ENCODE results near the gene PRSS2. TPM values are rescaled to one million over a fixed set of nuclear protein-coding genes. Genes with fewer than 3 reads are reported as not detected.

Gene PRSS2
- total RNA-seq, 1 experiment from 2014 or later: not detected

Other genes starting within 250 kb of the PRSS2 start
- not detected in 2 replicates for gene PRSS1, start 21.5 kb upstream of the PRSS2 start, total RNA-seq (2014; rRNA removed; shearing (Covaris generic))
- 0.35 and 1.7 TPM in 2 replicates for gene EPHB6, start 84.1 kb downstream of the PRSS2 start, total RNA-seq (2014; rRNA removed; shearing (Covaris generic))
- gene TRPV6, start 114.8 kb downstream of the PRSS2 start, total RNA-seq (2014; rRNA removed; shearing (Covaris generic)): not detected in 2 replicates
- not detected in 2 replicates for gene TRPV5, start 162.8 kb downstream of the PRSS2 start, total RNA-seq (2014; rRNA removed; shearing (Covaris generic))
- gene LLCFC1, start 168.5 kb downstream of the PRSS2 start, total RNA-seq (2014; rRNA removed; shearing (Covaris generic)): not detected in 2 replicates
- 0.21 TPM in 1 of 2 replicates, not detected in the other for gene KEL, start 191.4 kb downstream of the PRSS2 start, total RNA-seq (2014; rRNA removed; shearing (Covaris generic))